GM23338 (cell line): ENCODE results near the gene ATP10A. TPM values are rescaled to one million over a fixed set of nuclear protein-coding genes. Genes with fewer than 3 reads are reported as not detected.

Source experiments
- ATAC-seq: fragments of 200-7000 bp; cut with Tn5 transposase; 3 replicates; pipeline ENCODE4 v1.9.1; 2020
- DNase-seq: peaks from one replicate; pipeline ENCODE4 v3.0.0-alpha.2; 2015; ENCODE audit warnings: low spot score
- H2AFZ ChIP-seq: fragments of 200-600 bp; sonication (generic); 2 replicates; pipeline ENCODE4 v1.8.0; 2016; ENCODE audit warnings: antibody characterized with exemption, mild to moderate bottlenecking, moderate library complexity
- H3F3A ChIP-seq: fragments of 200-600 bp; sonication (generic); replicated peaks from 2 replicates; pipeline ENCODE4 v1.8.0; 2017; ENCODE audit warnings: antibody characterized with exemption, mixed run types, low read depth
- H3K27ac ChIP-seq: fragments of 200-600 bp; sonication (generic); 2 replicates; pipeline ENCODE4 v1.6.1; 2016; ENCODE audit warnings: low read depth
- H3K27me3 ChIP-seq: fragments of 200-600 bp; sonication (generic); 2 replicates; pipeline ENCODE4 v1.8.0; 2016; ENCODE audit warnings: mild to moderate bottlenecking, mixed run types, moderate library complexity; ENCODE audit not compliant: insufficient read depth
- H3K36me3 ChIP-seq: fragments of 200-600 bp; sonication (generic); 2 replicates; pipeline ENCODE4 v1.8.0; 2016; ENCODE audit warnings: mild to moderate bottlenecking; ENCODE audit not compliant: insufficient read depth
- H3K4me1 ChIP-seq: fragments of 200-600 bp; sonication (generic); 2 replicates; pipeline ENCODE4 v1.8.0; 2016; ENCODE audit warnings: mild to moderate bottlenecking, moderate library complexity; ENCODE audit not compliant: insufficient read depth
- H3K4me2 ChIP-seq: fragments of 200-600 bp; sonication (generic); 2 replicates; pipeline ENCODE4 v1.7.1; 2017; ENCODE audit warnings: mixed run types
- H3K4me3 ChIP-seq: fragments of 200-600 bp; sonication (generic); 2 replicates; pipeline ENCODE4 v1.6.1; 2016; ENCODE audit warnings: mixed run types
- H3K79me2 ChIP-seq: fragments of 200-600 bp; sonication (generic); replicated peaks from 2 replicates; pipeline ENCODE4 v1.8.0; 2017; ENCODE audit warnings: mild to moderate bottlenecking; ENCODE audit not compliant: insufficient read depth
- H3K9me2 ChIP-seq: fragments of 200-600 bp; sonication (generic); 2 replicates; pipeline ENCODE4 v1.8.0; 2017; ENCODE audit not compliant: insufficient read depth
- H4K20me1 ChIP-seq: fragments of 200-600 bp; sonication (generic); replicated peaks from 2 replicates; pipeline ENCODE4 v1.8.0; 2017; ENCODE audit warnings: mild to moderate bottlenecking; ENCODE audit not compliant: insufficient read depth
- H3K27ac Mint-ChIP-seq: 2 replicates; pipeline ENCODE4 v1.8.0; 2020; ENCODE audit warnings: inconsistent platforms, mild to moderate bottlenecking, moderate library complexity, mixed read lengths
- H3K27me3 Mint-ChIP-seq: 3 replicates; pipeline ENCODE4 v1.8.0; 2022; ENCODE audit warnings: low read depth, mild to moderate bottlenecking, moderate library complexity, mixed read lengths, inconsistent platforms; ENCODE audit not compliant: insufficient read depth, poor library complexity
- H3K36me3 Mint-ChIP-seq: 3 replicates; pipeline ENCODE4 v1.8.0; 2021; ENCODE audit warnings: low read depth, mild to moderate bottlenecking, inconsistent platforms, moderate library complexity, mixed read lengths
- H3K4me1 Mint-ChIP-seq: 3 replicates; pipeline ENCODE4 v1.8.0; 2020; ENCODE audit warnings: mild to moderate bottlenecking, inconsistent platforms, mixed read lengths
- H3K4me3 Mint-ChIP-seq: 3 replicates; pipeline ENCODE4 v1.8.0; 2021; ENCODE audit warnings: moderate library complexity, mild to moderate bottlenecking, inconsistent platforms, mixed read lengths
- H3K9me3 Mint-ChIP-seq: 3 replicates; pipeline ENCODE4 v1.8.0; 2020; ENCODE audit warnings: moderate library complexity, mild to moderate bottlenecking, inconsistent platforms, mixed read lengths
- CREB1 ChIP-seq: fragments of 250-450 bp; sonication (Bioruptor Pico); IDR thresholded peaks from 2 replicates; pipeline ENCODE4 v1.5.0; 2020; ENCODE audit warnings: low read depth, mild to moderate bottlenecking, moderate library complexity
- EZH2 ChIP-seq: fragments of 200-600 bp; sonication (generic); IDR thresholded peaks from one replicate; pipeline ENCODE4 v1.8.0; 2017; ENCODE audit warnings: antibody characterized with exemption, mild to moderate bottlenecking, low read depth; ENCODE audit not compliant: unreplicated experiment
- EZH2phosphoT487 ChIP-seq: fragments of 200-600 bp; sonication (generic); IDR thresholded peaks from one replicate; pipeline ENCODE4 v1.8.1; 2018; ENCODE audit warnings: antibody characterized with exemption; ENCODE audit not compliant: unreplicated experiment
- JUNB ChIP-seq: IDR thresholded peaks from one replicate; pipeline ENCODE4 v1.6.1; 2016; ENCODE audit warnings: antibody characterized with exemption; ENCODE audit not compliant: unreplicated experiment
- NANOG ChIP-seq: IDR thresholded peaks from 2 replicates; pipeline ENCODE4 v1.6.1; 2016; ENCODE audit warnings: antibody characterized with exemption, borderline replicate concordance
- POLR2AphosphoS5 ChIP-seq: IDR thresholded peaks from 2 replicates; pipeline ENCODE4 v1.6.1; 2016; ENCODE audit warnings: antibody characterized with exemption, low read depth
- STAT1 ChIP-seq: IDR thresholded peaks from one replicate; pipeline ENCODE4 v1.6.1; 2016; ENCODE audit warnings: antibody characterized with exemption; ENCODE audit not compliant: unreplicated experiment
- ZNF114 ChIP-seq: fragments of 250-450 bp; sonication (Bioruptor Pico); IDR thresholded peaks from 2 replicates; pipeline ENCODE4 v1.5.0; 2020; ENCODE audit warnings: mild to moderate bottlenecking, moderate library complexity
- ZNF331 ChIP-seq: fragments of 250-450 bp; sonication (Bioruptor Pico); IDR thresholded peaks from 2 replicates; pipeline ENCODE4 v1.5.0; 2020; ENCODE audit warnings: low read depth, mild to moderate bottlenecking, moderate library complexity
- polyA plus RNA-seq: library from polyadenylated mRNA; unstranded; fragments of >200 nt; fragmentation: Nextera tagmentation; extraction: Ambion mirVana; gene quantifications from 2 replicates; pipeline ENCODE4 v1.2.1, GENCODE V29; 2016
- total RNA-seq: library from RNA; depleted of rRNA; stranded (reverse); fragments of >200 nt; shearing (Covaris generic); gene quantifications from 2 replicates; pipeline ENCODE4 v1.2.3, GENCODE V29; 2014
- TF ChIP-seq, protein P1 (sequence below): IDR thresholded peaks from 2 replicates; pipeline ENCODE4 v1.6.1; 2016; ENCODE audit warnings: antibody characterized with exemption
- TF ChIP-seq, protein P2 (sequence below): IDR thresholded peaks from one replicate; pipeline ENCODE4 v1.6.1; 2018; ENCODE audit warnings: antibody characterized with exemption; ENCODE audit not compliant: unreplicated experiment
- TF ChIP-seq, protein P3 (sequence below): fragments of 250-450 bp; sonication (Bioruptor Pico); IDR thresholded peaks from 2 replicates; pipeline ENCODE4 v1.5.0; 2020; ENCODE audit warnings: mild to moderate bottlenecking, moderate library complexity
- TF ChIP-seq, protein P4 (sequence below), 2 experiments: fragments of 200-600 bp in 1 of 2; sonication (generic) in 1 of 2; conservative IDR thresholded peaks; 2 replicates each; pipeline versions ENCODE4 v1.5.1 to v1.6.1; 2016 to 2017; ENCODE audit warnings: antibody characterized with exemption in 2 of 2, low read depth in 2 of 2, mild to moderate bottlenecking in 2 of 2, moderate library complexity in 1 of 2

ATP10A gene
- total and polyA plus RNA-seq, 2 experiments from 2014 or later, result 0.36 to 5.6 TPM

DNA sequence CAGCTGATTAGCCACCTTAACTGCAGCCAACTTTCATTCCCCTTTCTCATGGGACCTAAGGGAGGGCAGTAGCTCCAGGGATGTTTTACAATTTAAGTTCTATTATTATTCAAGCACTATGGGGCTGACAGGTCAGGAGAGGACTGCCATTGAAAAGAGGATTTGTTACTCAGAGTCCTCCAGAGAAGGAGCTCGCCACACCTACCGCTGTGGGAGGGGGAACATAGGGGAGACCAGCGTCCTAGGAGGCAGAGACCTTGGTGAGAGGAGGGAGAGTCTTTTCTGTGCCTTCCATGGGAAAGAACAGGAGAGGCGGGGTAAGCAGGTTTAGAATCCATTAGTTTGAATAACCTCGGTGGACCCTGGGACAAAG, 14.4 kb downstream of the ATP10A start:
- Histone ChIP-seq H3K79me2 (no peaks in the 10 kb centered on the region), H3K27me3 (no peaks in the 10 kb centered on the region), H3K4me1 (peaks cover 37% of the 10 kb centered on the region), H3K9me2 (no peaks in the 10 kb centered on the region), H3K4me2 (peak overlapping the region; percentile 86), H4K20me1 (no peaks in the 10 kb centered on the region), H3F3A (no peaks in the 10 kb centered on the region), H3K27ac (no peak overlapping the region), H3K4me3 (no peak overlapping the region), H2AFZ (no peak overlapping the region), H3K36me3 (no peaks in the 10 kb centered on the region; the same call in 1 of the 2 replicates)
- Mint-ChIP-seq H3K4me3 (peak overlapping the region; percentile 31; the same call in 1 of the 3 replicates), H3K4me1 (peaks cover 52% of the 10 kb centered on the region), H3K9me3 (no peaks in the 10 kb centered on the region; the same call in 2 of the 3 replicates), H3K27ac (no peak overlapping the region; the same call in 1 of the 2 replicates), H3K36me3 (no peaks in the 10 kb centered on the region), H3K27me3 (peaks cover 12% of the 10 kb centered on the region)
- DNase-seq, result peak; percentile 28
- peak; percentile 70 for ATAC-seq
- TF ChIP-seq STAT1, result no peak
- TF ChIP-seq CREB1, result no peak
- TF ChIP-seq, protein P1, sequence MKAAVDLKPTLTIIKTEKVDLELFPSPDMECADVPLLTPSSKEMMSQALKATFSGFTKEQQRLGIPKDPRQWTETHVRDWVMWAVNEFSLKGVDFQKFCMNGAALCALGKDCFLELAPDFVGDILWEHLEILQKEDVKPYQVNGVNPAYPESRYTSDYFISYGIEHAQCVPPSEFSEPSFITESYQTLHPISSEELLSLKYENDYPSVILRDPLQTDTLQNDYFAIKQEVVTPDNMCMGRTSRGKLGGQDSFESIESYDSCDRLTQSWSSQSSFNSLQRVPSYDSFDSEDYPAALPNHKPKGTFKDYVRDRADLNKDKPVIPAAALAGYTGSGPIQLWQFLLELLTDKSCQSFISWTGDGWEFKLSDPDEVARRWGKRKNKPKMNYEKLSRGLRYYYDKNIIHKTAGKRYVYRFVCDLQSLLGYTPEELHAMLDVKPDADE, result no peak
- TF ChIP-seq EZH2, result no peak
- TF ChIP-seq JUNB, result no peak
- TF ChIP-seq, protein P2, sequence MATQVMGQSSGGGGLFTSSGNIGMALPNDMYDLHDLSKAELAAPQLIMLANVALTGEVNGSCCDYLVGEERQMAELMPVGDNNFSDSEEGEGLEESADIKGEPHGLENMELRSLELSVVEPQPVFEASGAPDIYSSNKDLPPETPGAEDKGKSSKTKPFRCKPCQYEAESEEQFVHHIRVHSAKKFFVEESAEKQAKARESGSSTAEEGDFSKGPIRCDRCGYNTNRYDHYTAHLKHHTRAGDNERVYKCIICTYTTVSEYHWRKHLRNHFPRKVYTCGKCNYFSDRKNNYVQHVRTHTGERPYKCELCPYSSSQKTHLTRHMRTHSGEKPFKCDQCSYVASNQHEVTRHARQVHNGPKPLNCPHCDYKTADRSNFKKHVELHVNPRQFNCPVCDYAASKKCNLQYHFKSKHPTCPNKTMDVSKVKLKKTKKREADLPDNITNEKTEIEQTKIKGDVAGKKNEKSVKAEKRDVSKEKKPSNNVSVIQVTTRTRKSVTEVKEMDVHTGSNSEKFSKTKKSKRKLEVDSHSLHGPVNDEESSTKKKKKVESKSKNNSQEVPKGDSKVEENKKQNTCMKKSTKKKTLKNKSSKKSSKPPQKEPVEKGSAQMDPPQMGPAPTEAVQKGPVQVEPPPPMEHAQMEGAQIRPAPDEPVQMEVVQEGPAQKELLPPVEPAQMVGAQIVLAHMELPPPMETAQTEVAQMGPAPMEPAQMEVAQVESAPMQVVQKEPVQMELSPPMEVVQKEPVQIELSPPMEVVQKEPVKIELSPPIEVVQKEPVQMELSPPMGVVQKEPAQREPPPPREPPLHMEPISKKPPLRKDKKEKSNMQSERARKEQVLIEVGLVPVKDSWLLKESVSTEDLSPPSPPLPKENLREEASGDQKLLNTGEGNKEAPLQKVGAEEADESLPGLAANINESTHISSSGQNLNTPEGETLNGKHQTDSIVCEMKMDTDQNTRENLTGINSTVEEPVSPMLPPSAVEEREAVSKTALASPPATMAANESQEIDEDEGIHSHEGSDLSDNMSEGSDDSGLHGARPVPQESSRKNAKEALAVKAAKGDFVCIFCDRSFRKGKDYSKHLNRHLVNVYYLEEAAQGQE, result no peak
- no peak for TF ChIP-seq EZH2phosphoT487
- TF ChIP-seq, protein P3, sequence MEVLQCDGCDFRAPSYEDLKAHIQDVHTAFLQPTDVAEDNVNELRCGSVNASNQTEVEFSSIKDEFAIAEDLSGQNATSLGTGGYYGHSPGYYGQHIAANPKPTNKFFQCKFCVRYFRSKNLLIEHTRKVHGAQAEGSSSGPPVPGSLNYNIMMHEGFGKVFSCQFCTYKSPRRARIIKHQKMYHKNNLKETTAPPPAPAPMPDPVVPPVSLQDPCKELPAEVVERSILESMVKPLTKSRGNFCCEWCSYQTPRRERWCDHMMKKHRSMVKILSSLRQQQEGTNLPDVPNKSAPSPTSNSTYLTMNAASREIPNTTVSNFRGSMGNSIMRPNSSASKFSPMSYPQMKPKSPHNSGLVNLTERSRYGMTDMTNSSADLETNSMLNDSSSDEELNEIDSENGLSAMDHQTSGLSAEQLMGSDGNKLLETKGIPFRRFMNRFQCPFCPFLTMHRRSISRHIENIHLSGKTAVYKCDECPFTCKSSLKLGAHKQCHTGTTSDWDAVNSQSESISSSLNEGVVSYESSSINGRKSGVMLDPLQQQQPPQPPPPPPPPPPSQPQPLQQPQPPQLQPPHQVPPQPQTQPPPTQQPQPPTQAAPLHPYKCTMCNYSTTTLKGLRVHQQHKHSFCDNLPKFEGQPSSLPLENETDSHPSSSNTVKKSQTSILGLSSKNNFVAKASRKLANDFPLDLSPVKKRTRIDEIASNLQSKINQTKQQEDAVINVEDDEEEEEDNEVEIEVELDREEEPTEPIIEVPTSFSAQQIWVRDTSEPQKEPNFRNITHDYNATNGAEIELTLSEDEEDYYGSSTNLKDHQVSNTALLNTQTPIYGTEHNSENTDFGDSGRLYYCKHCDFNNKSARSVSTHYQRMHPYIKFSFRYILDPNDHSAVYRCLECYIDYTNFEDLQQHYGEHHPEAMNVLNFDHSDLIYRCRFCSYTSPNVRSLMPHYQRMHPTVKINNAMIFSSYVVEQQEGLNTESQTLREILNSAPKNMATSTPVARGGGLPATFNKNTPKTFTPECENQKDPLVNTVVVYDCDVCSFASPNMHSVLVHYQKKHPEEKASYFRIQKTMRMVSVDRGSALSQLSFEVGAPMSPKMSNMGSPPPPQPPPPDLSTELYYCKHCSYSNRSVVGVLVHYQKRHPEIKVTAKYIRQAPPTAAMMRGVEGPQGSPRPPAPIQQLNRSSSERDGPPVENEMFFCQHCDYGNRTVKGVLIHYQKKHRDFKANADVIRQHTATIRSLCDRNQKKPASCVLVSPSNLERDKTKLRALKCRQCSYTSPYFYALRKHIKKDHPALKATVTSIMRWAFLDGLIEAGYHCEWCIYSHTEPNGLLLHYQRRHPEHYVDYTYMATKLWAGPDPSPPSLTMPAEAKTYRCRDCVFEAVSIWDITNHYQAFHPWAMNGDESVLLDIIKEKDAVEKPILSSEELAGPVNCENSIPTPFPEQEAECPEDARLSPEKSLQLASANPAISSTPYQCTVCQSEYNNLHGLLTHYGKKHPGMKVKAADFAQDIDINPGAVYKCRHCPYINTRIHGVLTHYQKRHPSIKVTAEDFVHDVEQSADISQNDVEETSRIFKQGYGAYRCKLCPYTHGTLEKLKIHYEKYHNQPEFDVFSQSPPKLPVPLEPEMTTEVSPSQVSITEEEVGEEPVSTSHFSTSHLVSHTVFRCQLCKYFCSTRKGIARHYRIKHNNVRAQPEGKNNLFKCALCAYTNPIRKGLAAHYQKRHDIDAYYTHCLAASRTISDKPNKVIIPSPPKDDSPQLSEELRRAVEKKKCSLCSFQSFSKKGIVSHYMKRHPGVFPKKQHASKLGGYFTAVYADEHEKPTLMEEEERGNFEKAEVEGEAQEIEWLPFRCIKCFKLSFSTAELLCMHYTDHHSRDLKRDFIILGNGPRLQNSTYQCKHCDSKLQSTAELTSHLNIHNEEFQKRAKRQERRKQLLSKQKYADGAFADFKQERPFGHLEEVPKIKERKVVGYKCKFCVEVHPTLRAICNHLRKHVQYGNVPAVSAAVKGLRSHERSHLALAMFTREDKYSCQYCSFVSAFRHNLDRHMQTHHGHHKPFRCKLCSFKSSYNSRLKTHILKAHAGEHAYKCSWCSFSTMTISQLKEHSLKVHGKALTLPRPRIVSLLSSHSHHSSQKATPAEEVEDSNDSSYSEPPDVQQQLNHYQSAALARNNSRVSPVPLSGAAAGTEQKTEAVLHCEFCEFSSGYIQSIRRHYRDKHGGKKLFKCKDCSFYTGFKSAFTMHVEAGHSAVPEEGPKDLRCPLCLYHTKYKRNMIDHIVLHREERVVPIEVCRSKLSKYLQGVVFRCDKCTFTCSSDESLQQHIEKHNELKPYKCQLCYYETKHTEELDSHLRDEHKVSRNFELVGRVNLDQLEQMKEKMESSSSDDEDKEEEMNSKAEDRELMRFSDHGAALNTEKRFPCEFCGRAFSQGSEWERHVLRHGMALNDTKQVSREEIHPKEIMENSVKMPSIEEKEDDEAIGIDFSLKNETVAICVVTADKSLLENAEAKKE (CRISPR knock-in tag), result no peak
- TF ChIP-seq, protein P4, sequence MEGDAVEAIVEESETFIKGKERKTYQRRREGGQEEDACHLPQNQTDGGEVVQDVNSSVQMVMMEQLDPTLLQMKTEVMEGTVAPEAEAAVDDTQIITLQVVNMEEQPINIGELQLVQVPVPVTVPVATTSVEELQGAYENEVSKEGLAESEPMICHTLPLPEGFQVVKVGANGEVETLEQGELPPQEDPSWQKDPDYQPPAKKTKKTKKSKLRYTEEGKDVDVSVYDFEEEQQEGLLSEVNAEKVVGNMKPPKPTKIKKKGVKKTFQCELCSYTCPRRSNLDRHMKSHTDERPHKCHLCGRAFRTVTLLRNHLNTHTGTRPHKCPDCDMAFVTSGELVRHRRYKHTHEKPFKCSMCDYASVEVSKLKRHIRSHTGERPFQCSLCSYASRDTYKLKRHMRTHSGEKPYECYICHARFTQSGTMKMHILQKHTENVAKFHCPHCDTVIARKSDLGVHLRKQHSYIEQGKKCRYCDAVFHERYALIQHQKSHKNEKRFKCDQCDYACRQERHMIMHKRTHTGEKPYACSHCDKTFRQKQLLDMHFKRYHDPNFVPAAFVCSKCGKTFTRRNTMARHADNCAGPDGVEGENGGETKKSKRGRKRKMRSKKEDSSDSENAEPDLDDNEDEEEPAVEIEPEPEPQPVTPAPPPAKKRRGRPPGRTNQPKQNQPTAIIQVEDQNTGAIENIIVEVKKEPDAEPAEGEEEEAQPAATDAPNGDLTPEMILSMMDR (conservative IDR thresholded peaks at IDR 0.05; ENCODE audit: low read depth in 2 of 2), result no peak
- TF ChIP-seq POLR2AphosphoS5, result no peak
- TF ChIP-seq ZNF114 (CRISPR knock-in tag), result no peak
- TF ChIP-seq ZNF331 (CRISPR knock-in tag), result no peak
- TF ChIP-seq NANOG, result no peak
